Neural cell (in vitro differentiated cells): ENCODE results near the gene OTUD4. TPM values are rescaled to one million over a fixed set of nuclear protein-coding genes. Genes with fewer than 3 reads are reported as not detected.

Experiments used
- H2AFZ ChIP-seq: fragments of 200-600, 300-800 bp; sonication (generic), shearing (Covaris generic); 2 replicates; pipeline ENCODE4 v1.6.0; 2014; ENCODE audit warnings: low read depth, mild to moderate bottlenecking, antibody characterized with exemption, low read length, moderate library complexity
- H3F3A ChIP-seq: fragments of 200-600 bp; shearing (Covaris generic); 2 replicates; pipeline ENCODE4 v1.6.1; 2016; ENCODE audit warnings: mild to moderate bottlenecking, moderate library complexity, mixed read lengths, antibody characterized with exemption, low read length; ENCODE audit not compliant: insufficient read depth, poor library complexity, severe bottlenecking
- H3K27ac ChIP-seq: fragments of 200-600, 300-800 bp; sonication (generic), shearing (Covaris generic); 2 replicates; pipeline ENCODE4 v1.5.1; 2014; ENCODE audit warnings: mild to moderate bottlenecking, low read length, moderate library complexity
- H3K27me3 ChIP-seq: fragments of 300-800, 200-600 bp; sonication (generic), shearing (Covaris generic); 2 replicates; pipeline ENCODE4 v1.6.0; 2014; ENCODE audit warnings: mild to moderate bottlenecking, low read depth, low read length, moderate library complexity; ENCODE audit not compliant: insufficient read depth
- H3K36me3 ChIP-seq: fragments of 300-800, 200-600 bp; sonication (generic), shearing (Covaris generic); 2 replicates; pipeline ENCODE4 v1.5.1; 2014; ENCODE audit warnings: mild to moderate bottlenecking, antibody characterized with exemption, low read length, moderate library complexity; ENCODE audit not compliant: insufficient read depth
- H3K4me2 ChIP-seq: fragments of 300-800, 200-600 bp; sonication (generic), shearing (Covaris generic); 2 replicates; pipeline ENCODE4 v1.6.0; 2014; ENCODE audit warnings: mild to moderate bottlenecking, low read length
- H3K4me3 ChIP-seq: fragments of 300-800, 200-600 bp; sonication (generic), shearing (Covaris generic); 2 replicates; pipeline ENCODE4 v1.5.1; 2014; ENCODE audit warnings: mild to moderate bottlenecking, low read length, moderate library complexity
- H3K79me2 ChIP-seq: fragments of 200-600 bp; shearing (Covaris generic); replicated peaks from 2 replicates; pipeline ENCODE4 v1.6.0; 2014; ENCODE audit warnings: mild to moderate bottlenecking, low read length, moderate library complexity; ENCODE audit not compliant: insufficient read depth
- H3K9ac ChIP-seq: fragments of 300-800, 200-600 bp; sonication (generic), shearing (Covaris generic); 2 replicates; pipeline ENCODE4 v1.6.1; 2016; ENCODE audit warnings: mild to moderate bottlenecking, low read length, mixed read lengths
- H3K9me2 ChIP-seq: fragments of 200-600 bp; shearing (Covaris generic); 2 replicates; pipeline ENCODE4 v1.6.1; 2016; ENCODE audit warnings: mild to moderate bottlenecking, low read length, mixed read lengths; ENCODE audit not compliant: insufficient read depth
- H3K9me3 ChIP-seq: fragments of 200-600, 300-800 bp; sonication (generic), shearing (Covaris generic); 2 replicates; pipeline ENCODE4 v1.6.1; 2016; ENCODE audit warnings: mild to moderate bottlenecking, mixed run types, low read length, moderate library complexity, mixed read lengths
- H4K20me1 ChIP-seq: fragments of 200-600 bp; shearing (Covaris generic); 2 replicates; pipeline ENCODE4 v1.6.1; 2016; ENCODE audit warnings: mild to moderate bottlenecking, mixed run types; ENCODE audit not compliant: insufficient read depth
- CTCF ChIP-seq: fragments of 450-650 bp; IDR thresholded peaks from 2 replicates; pipeline ENCODE4 v1.5.1; 2014; ENCODE audit warnings: antibody characterized with exemption, mild to moderate bottlenecking, moderate library complexity; ENCODE audit not compliant: poor library complexity, severe bottlenecking
- EP300 ChIP-seq: fragments of 450-650 bp; conservative IDR thresholded peaks from 2 replicates; pipeline ENCODE4 v1.6.1; 2014; ENCODE audit warnings: antibody characterized with exemption, mild to moderate bottlenecking, moderate library complexity; ENCODE audit not compliant: poor library complexity, severe bottlenecking
- EZH2 ChIP-seq: fragments of 200-600, 300-800 bp; shearing (Covaris generic), sonication (generic); IDR thresholded peaks from 2 replicates; pipeline ENCODE4 v1.6.1; 2014; ENCODE audit warnings: antibody characterized with exemption, low read length, borderline replicate concordance, mild to moderate bottlenecking; ENCODE audit not compliant: insufficient read depth, poor library complexity, severe bottlenecking
- MXI1 ChIP-seq: fragments of 450-650 bp; conservative IDR thresholded peaks from 2 replicates; pipeline ENCODE4 v1.6.1; 2014; ENCODE audit warnings: antibody characterized with exemption, mild to moderate bottlenecking; ENCODE audit not compliant: poor library complexity, severe bottlenecking
- POLR2AphosphoS5 ChIP-seq: IDR thresholded peaks from 2 replicates; pipeline ENCODE4 v1.6.1; 2012
- RAD21 ChIP-seq: fragments of 450-650 bp; conservative IDR thresholded peaks from 2 replicates; pipeline ENCODE4 v1.6.1; 2014; ENCODE audit warnings: antibody characterized with exemption, mild to moderate bottlenecking, moderate library complexity
- SMC3 ChIP-seq: fragments of 450-650 bp; conservative IDR thresholded peaks from 2 replicates; pipeline ENCODE4 v1.6.1; 2014; ENCODE audit warnings: antibody characterized with exemption, mild to moderate bottlenecking, moderate library complexity; ENCODE audit not compliant: poor library complexity
- TAF1 ChIP-seq: IDR thresholded peaks from 2 replicates; pipeline ENCODE4 v1.6.1; 2012; ENCODE audit warnings: low read depth
- polyA plus RNA-seq: library from polyadenylated mRNA; depleted of rRNA; stranded (reverse); fragments of >200 nt; gene quantifications from 2 replicates; pipeline ENCODE4 v1.2.3, GENCODE V29; 2014
- TF ChIP-seq, protein P1 (sequence below): IDR thresholded peaks from 2 replicates; pipeline ENCODE4 v1.6.1; 2012; ENCODE audit warnings: borderline replicate concordance

Gene OTUD4
- polyA plus RNA-seq, 1 donor from 2014 or later, result 15.1 TPM

- Histone ChIP-seq H2AFZ (no peak overlapping the region), H3K4me3 (no peak overlapping the region), H3K79me2 (peaks cover 29% of the 10 kb centered on the region)
These were observed 86.8 kb downstream of the OTUD4 start for GRCh38 chr4:145093638-145094037.

DNA sequence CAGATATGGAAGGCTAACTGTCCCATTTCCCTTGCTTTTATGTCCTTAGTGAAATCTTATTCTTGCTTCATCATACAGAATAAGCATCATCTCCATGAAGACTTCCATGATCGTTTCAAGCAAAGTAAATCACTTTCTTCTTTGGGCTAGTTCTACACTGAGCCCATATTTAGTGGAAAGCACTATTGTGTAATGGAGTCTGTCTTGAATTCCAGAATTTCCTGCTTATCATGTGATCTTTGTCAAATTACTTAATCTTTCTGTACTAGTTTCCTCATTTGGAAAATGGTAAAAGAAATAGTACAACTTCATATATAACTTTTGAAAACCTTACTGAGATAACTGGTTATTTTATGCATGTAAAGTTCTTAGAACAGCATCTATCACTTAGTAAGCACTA is 90.0 kb downstream of the OTUD4 start:
- Histone ChIP-seq H3K4me2 (no peak overlapping the region), H4K20me1 (no peaks in the 10 kb centered on the region), H3K36me3 (peaks cover 4% of the 10 kb centered on the region), H3K27ac (no peak overlapping the region), H2AFZ (no peak overlapping the region), H3K9ac (no peak overlapping the region), H3K9me2 (no peaks in the 10 kb centered on the region), H3K4me3 (no peak overlapping the region), H3F3A (no peaks in the 10 kb centered on the region), H3K9me3 (no peaks in the 10 kb centered on the region), H3K27me3 (no peaks in the 10 kb centered on the region), H3K79me2 (peaks cover 9% of the 10 kb centered on the region)
- TF ChIP-seq EP300 (no peak), TAF1 (no peak), CTCF (no peak)

More at GRCh38 chr4:145093638-145094037, 86.8 kb downstream of the OTUD4 start:
- Histone ChIP-seq H3F3A (peaks cover 6% of the 10 kb centered on the region), H3K9me3 (no peaks in the 10 kb centered on the region), H4K20me1 (no peaks in the 10 kb centered on the region), H3K9ac (no peak overlapping the region), H3K4me2 (no peak overlapping the region), H3K27me3 (no peaks in the 10 kb centered on the region), H3K9me2 (no peaks in the 10 kb centered on the region), H3K27ac (no peak overlapping the region), H3K36me3 (peaks cover 4% of the 10 kb centered on the region)
- no peak for TF ChIP-seq SMC3
- TF ChIP-seq RAD21, result no peak
- TF ChIP-seq POLR2AphosphoS5, result no peak
- TF ChIP-seq, protein P1, sequence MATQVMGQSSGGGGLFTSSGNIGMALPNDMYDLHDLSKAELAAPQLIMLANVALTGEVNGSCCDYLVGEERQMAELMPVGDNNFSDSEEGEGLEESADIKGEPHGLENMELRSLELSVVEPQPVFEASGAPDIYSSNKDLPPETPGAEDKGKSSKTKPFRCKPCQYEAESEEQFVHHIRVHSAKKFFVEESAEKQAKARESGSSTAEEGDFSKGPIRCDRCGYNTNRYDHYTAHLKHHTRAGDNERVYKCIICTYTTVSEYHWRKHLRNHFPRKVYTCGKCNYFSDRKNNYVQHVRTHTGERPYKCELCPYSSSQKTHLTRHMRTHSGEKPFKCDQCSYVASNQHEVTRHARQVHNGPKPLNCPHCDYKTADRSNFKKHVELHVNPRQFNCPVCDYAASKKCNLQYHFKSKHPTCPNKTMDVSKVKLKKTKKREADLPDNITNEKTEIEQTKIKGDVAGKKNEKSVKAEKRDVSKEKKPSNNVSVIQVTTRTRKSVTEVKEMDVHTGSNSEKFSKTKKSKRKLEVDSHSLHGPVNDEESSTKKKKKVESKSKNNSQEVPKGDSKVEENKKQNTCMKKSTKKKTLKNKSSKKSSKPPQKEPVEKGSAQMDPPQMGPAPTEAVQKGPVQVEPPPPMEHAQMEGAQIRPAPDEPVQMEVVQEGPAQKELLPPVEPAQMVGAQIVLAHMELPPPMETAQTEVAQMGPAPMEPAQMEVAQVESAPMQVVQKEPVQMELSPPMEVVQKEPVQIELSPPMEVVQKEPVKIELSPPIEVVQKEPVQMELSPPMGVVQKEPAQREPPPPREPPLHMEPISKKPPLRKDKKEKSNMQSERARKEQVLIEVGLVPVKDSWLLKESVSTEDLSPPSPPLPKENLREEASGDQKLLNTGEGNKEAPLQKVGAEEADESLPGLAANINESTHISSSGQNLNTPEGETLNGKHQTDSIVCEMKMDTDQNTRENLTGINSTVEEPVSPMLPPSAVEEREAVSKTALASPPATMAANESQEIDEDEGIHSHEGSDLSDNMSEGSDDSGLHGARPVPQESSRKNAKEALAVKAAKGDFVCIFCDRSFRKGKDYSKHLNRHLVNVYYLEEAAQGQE, result no peak
- TF ChIP-seq EZH2, result no peak
- TF ChIP-seq EP300, result no peak
- TF ChIP-seq MXI1, result no peak
- no peak for TF ChIP-seq CTCF
- TF ChIP-seq TAF1, result no peak
